IPS-18a (cell line): ENCODE results near the gene HSPA1B.
"Not testable (repeated sequence)": the region's sequence is repeated elsewhere in the genome, so short reads cannot be mapped to it uniquely, and the experiment has no call there.

Experiments
- H3K27ac ChIP-seq: one replicate; pipeline ENCODE4 v1.5.1; 2013; ENCODE audit warnings: low read length
- H3K27me3 ChIP-seq: one replicate; pipeline ENCODE4 v1.6.1; 2013; ENCODE audit warnings: mild to moderate bottlenecking, low read length; ENCODE audit not compliant: control insufficient read depth, insufficient read depth
- H3K36me3 ChIP-seq: one replicate; pipeline ENCODE4 v1.6.1; 2013; ENCODE audit warnings: low read depth, low read length; ENCODE audit not compliant: control insufficient read depth
- H3K4me1 ChIP-seq: one replicate; pipeline ENCODE4 v1.6.1; 2013; ENCODE audit warnings: low read depth, low read length; ENCODE audit not compliant: control insufficient read depth
- H3K4me3 ChIP-seq: one replicate; pipeline ENCODE4 v1.5.1; 2013; ENCODE audit warnings: low read length
- H3K9ac ChIP-seq: one replicate; pipeline ENCODE4 v1.6.1; 2013; ENCODE audit warnings: mild to moderate bottlenecking, low read length, moderate library complexity
- H3K9me3 ChIP-seq: one replicate; pipeline ENCODE4 v1.6.1; 2013; ENCODE audit warnings: low read depth, low read length; ENCODE audit not compliant: control insufficient read depth

HSPA1B gene

DNA sequence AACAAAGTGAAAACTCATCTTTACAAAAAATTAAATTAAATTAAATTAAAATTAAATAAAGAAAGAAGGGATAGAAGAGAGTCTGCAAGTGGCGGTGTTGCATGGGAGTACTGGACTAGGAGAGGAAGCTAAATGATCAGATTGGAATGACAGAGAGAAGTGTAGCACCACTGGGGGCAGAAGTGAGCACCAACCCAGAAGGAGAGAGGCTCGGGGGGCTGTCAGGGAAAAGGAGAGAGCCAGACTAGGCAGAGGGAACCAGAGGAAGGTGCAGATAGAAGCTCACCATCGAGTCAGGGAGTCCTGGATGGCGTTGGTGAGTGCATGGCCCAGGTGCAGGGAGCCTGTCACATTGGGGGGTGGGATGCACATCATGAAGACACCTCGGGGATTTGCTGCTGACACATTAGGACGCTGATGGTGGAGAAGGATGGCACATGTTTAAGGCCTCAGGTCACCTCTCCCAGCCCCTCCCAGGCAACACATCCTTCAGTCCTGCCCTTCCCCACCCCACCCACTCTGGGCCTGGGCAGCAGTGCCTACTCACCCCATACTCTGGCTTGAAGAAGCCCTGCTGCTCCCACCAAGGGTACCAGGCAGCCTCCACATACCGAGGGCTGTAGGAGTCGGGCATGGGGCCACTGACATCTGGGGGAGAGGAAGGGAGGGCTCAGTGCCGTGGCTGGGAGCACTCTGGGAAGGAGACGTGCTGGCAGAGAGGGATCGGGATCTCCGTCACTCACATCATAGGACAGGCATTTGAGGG is 36.0 kb upstream of the HSPA1B start:
- H3K9me3 ChIP-seq = no peaks in the 10 kb centered on the region
- no peak overlapping the region for H3K4me3 ChIP-seq
- H3K9ac ChIP-seq = no peak overlapping the region
- peaks cover 33% of the 10 kb centered on the region for H3K36me3 ChIP-seq
- H3K4me1 ChIP-seq = peaks cover 5% of the 10 kb centered on the region
- no peaks in the 10 kb centered on the region for H3K27me3 ChIP-seq
- no peak overlapping the region for H3K27ac ChIP-seq

GRCh38 chr6:31792090-31792374 is 35.5 kb upstream of the HSPA1B start:
- Histone ChIP-seq H3K4me1 (peaks cover 5% of the 10 kb centered on the region), H3K9ac (no peak overlapping the region)

DNA sequence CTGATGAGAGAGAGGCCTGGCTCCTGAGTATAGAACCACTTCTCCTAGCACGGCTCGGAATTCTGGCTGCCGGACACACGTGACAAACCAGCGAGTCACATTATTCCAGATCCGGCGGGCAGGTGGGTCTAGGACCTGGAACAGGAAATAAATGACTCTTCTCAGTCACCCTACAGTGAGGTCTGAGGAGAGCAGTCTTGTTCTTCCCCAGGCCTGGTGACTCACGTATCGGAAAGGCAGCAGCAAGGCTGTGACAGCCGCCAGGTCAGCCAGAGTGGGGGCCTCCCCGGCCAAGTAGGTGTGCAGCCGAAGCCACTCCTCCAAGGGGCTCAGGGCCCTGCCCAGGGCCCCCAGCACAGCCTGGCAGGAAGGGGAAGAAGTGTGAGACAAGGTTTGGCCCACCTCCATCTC is 34.8 kb upstream of the HSPA1B start:
- Histone ChIP-seq H3K9me3 (no peaks in the 10 kb centered on the region), H3K27me3 (no peaks in the 10 kb centered on the region), H3K27ac (no peak overlapping the region), H3K36me3 (peaks cover 33% of the 10 kb centered on the region), H3K9ac (no peak overlapping the region), H3K4me3 (no peak overlapping the region), H3K4me1 (peaks cover 5% of the 10 kb centered on the region)

More at GRCh38 chr6:31792090-31792374, 35.5 kb upstream of the HSPA1B start:
- Histone ChIP-seq H3K9me3 (no peaks in the 10 kb centered on the region), H3K36me3 (peaks cover 29% of the 10 kb centered on the region), H3K27me3 (no peaks in the 10 kb centered on the region), H3K27ac (no peak overlapping the region), H3K4me3 (no peak overlapping the region)

GRCh38 chr6:31793927-31794245 is 33.7 kb upstream of the HSPA1B start:
- H3K27me3 ChIP-seq, H3K27ac ChIP-seq, H3K4me1 ChIP-seq, H3K9ac ChIP-seq, H3K9me3 ChIP-seq: not testable (repeated sequence)
- Histone ChIP-seq H3K4me3 (peak overlapping the region; percentile 100), H3K36me3 (peaks cover 37% of the 10 kb centered on the region)

DNA sequence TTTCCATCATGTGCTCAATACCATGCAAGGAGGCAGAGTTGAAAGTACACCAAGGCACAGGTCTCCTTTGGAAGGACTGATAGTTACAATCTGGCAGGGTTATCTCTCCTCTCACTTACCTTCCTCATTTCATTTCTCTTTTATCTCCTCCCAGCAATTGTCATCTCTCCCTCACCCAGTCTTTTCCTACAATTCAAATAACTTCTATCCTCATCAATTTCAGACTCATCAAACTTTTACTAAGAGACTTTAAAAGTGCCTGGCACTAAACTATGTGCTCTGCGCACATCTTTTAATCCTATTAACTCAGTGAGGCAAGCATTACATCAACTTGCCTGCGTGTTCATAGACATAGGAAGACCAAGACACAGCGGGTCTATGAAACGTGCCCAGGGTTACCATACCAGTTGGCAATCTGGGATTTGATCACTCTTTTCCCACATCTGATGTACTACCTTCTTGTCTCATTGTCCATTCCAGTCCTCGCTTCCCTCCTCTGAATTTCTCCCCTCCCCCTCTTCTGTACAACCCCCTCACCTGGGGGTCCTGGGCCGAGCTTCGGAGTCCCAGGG is 33.2 kb upstream of the HSPA1B start:
- Histone ChIP-seq H3K27ac (no peak overlapping the region), H3K4me1 (peaks cover 5% of the 10 kb centered on the region), H3K36me3 (peaks cover 34% of the 10 kb centered on the region), H3K4me3 (peak overlapping the region; percentile 100), H3K9ac (peak overlapping the region; percentile 99), H3K9me3 (no peaks in the 10 kb centered on the region), H3K27me3 (no peaks in the 10 kb centered on the region)

- no peaks in the 10 kb centered on the region for H3K27me3 ChIP-seq
- peak overlapping the region; percentile 81 for H3K27ac ChIP-seq
- no peaks in the 10 kb centered on the region for H3K9me3 ChIP-seq
- H3K9ac ChIP-seq = peak overlapping the region; percentile 99
- H3K4me3 ChIP-seq = peak overlapping the region; percentile 100
- peaks cover 30% of the 10 kb centered on the region for H3K36me3 ChIP-seq
- peaks cover 5% of the 10 kb centered on the region for H3K4me1 ChIP-seq
These were observed 32.5 kb upstream of the HSPA1B start for GRCh38 chr6:31794866-31795615.

DNA sequence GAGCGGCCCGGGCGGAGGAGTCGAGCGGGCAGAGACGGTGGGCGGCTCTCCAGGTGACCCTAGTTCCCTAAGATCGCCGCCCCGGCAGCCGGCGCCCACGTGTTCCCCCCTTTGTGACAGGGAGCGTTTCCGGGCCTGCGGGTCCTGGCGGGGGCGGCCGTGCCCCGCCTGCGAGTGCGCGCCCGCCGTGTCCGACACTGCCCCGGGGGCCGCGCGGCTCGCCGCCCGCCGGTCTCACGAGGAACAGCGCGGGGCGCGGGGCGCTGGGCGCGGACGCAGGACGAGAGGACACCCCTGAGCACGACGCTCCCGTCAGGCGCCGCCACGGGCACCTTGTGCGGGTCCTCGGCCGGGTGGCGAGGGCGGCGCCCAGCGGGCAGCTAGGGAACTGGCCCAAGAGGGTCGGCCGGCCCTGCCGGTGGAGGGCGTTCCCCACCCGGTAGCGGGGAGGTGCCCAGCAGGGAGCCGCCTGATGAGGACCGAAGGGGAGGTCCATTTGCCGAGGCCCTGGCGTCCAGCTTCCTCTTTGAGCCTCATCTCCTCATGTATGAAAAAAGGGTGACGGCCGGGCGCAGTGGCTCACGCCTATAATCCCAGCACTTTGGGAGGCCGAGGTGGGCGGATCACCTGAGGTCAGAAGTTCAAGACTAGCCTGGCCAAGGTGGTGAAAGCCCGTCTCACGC is 31.8 kb upstream of the HSPA1B start, which contains the start of gene VARS1:
Gene VARS1 (minus strand): TSS at position 137 of the 683 bp plus-strand sequence. CDS start 535 bp downstream, outside the sequence.
- H3K4me3 ChIP-seq = peak within 1 kb of the TSS; percentile 100
- peak within 1 kb of the TSS; percentile 99 for H3K9ac ChIP-seq
- H3K27me3 ChIP-seq = no peaks in the 10 kb centered on the region
- H3K27ac ChIP-seq = peak within 1 kb of the TSS; percentile 81
- H3K9me3 ChIP-seq = no peaks in the 10 kb centered on the region
- H3K36me3 ChIP-seq = peaks cover 23% of the 10 kb centered on the region
- H3K4me1 ChIP-seq = peaks cover 5% of the 10 kb centered on the region

DNA sequence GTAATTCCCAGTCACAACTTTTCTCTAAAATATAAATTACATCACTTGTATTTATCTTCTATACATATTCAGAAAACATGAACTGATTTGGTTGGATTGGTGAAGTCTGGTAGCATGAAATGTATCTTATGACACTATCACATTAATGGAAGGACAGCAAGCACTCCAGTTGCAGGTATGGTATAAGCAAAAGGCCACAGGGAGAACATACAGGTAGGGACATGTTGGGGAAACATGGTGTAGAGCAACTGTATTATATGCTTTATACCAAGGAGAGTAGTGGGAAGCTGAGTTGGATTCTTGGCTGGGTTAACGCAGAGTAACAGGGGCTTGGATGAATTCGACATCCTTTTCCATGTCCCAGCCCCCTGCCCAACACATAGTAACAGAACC is 30.5 kb upstream of the HSPA1B start:
- Histone ChIP-seq H3K4me3 (no peak overlapping the region), H3K9me3 (no peaks in the 10 kb centered on the region), H3K36me3 (peaks cover 19% of the 10 kb centered on the region), H3K9ac (no peak overlapping the region), H3K4me1 (peaks cover 5% of the 10 kb centered on the region), H3K27me3 (no peaks in the 10 kb centered on the region), H3K27ac (no peak overlapping the region)

- H3K27ac ChIP-seq = no peak overlapping the region
- H3K9me3 ChIP-seq = no peaks in the 10 kb centered on the region
- H3K36me3 ChIP-seq = peaks cover 13% of the 10 kb centered on the region
- no peak overlapping the region for H3K9ac ChIP-seq
- H3K27me3 ChIP-seq = no peaks in the 10 kb centered on the region
- H3K4me3 ChIP-seq = no peak overlapping the region
- H3K4me1 ChIP-seq = peaks cover 5% of the 10 kb centered on the region
These were observed 29.9 kb upstream of the HSPA1B start for GRCh38 chr6:31797588-31797987.

DNA sequence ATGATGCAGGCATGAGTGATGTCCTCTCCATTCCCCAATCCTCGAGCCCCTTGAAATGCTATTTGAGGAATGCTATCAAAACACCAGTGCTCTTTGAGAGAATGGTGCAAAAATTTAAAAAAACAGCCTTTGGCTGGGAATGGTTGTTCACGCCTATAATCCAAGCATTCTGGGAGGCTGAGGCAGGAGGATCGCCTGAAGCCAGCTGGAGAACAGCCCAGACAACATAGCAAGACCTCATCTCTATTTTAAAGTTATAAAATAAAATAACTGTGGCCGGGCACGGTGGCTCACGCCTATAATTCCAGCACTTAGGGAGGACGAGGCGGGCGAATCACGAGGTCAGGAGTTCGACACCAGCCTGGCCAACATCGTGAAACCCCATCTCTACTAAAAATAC is 27.8 kb upstream of the HSPA1B start:
- H3K27ac ChIP-seq = no peak overlapping the region
- H3K4me3 ChIP-seq = no peak overlapping the region
- peaks cover 16% of the 10 kb centered on the region for H3K36me3 ChIP-seq
- H3K9me3 ChIP-seq = no peaks in the 10 kb centered on the region
- no peaks in the 10 kb centered on the region for H3K4me1 ChIP-seq
- no peaks in the 10 kb centered on the region for H3K27me3 ChIP-seq
- no peak overlapping the region for H3K9ac ChIP-seq

DNA sequence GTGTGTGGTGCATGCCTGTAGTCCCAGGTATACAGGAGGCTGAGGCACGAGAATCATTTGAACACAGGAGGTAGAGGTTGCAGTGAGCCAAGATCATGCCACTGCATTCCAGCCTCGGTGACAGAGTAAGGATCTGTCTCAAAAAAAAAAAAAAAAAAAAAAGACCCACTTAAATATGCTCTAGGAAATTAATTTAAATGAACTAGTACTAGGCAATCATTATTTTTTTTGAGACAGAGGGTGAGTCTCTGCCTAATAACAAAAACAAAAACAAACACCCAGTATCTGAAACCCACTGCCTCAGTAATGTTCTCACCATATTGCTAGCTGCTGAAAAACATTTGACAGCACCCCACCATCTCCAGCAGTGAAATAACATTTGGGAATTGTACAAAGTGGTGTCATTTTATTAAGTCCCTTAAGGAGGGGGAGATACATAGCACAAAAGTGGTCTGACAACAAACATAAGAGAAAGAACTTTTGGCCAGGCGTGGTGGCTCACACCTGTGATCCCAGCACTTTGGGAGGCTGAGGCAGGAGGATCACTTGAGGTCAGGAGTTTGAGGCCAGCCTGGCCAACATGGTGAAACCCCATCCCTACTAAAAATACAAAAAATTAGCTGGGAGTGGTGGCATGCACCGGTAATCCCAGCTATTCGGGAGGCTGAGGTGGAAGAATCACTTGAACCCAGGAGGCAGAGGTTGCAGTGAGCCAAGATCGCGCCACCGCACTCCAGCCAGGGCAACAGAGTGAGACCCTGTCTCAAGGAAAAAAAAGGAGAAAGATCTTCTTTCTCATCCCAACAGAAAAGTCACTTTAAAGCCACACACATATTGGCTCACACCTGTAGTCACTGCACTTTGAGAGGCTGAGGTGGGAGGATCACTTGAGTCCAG is 26.3 kb upstream of the HSPA1B start:
- H3K4me3 ChIP-seq, H3K27ac ChIP-seq, H3K27me3 ChIP-seq, H3K4me1 ChIP-seq, H3K9ac ChIP-seq, H3K9me3 ChIP-seq: not testable (repeated sequence)
- H3K36me3 ChIP-seq = peaks cover 16% of the 10 kb centered on the region
